ENCODE results near the gene METTL22.

Gene METTL22

GRCh38 chr16:8621572-8622314, at the start of gene METTL22:
METTL22 (plus strand) TSS chr16:8621698; CDS start chr16:8625666, 3,968 bp downstream.
- peak; percentile 89 for DNase-seq (ENCODE audit: low spot score)

GRCh38 chr16:8572063-8572918, 49.2 kb upstream of the METTL22 start:
- DNase-seq (ENCODE audit: low spot score): no peak

GRCh38 chr16:8572919-8573724, 48.4 kb upstream of the METTL22 start:
- DNase-seq (ENCODE audit: low spot score): peak; percentile 39

- no peak for DNase-seq (ENCODE audit: low spot score)
Measured at GRCh38 chr16:8575399-8575798, 46.1 kb upstream of the METTL22 start.

GRCh38 chr16:8576141-8577004, 45.1 kb upstream of the METTL22 start:
- DNase-seq (ENCODE audit: low spot score): no peak

- no peak for DNase-seq (ENCODE audit: low spot score)
Measured at GRCh38 chr16:8577678-8578304, 43.7 kb upstream of the METTL22 start.

- DNase-seq (ENCODE audit: low spot score): no peak
Measured at GRCh38 chr16:8579559-8579958, 41.9 kb upstream of the METTL22 start.

GRCh38 chr16:8581831-8582580, 39.5 kb upstream of the METTL22 start:
- peak; percentile 41 for DNase-seq (ENCODE audit: low spot score)

- peak; percentile 56 for DNase-seq (ENCODE audit: low spot score)
Measured at GRCh38 chr16:8583199-8583598, 38.3 kb upstream of the METTL22 start.

GRCh38 chr16:8583732-8584131, 37.8 kb upstream of the METTL22 start:
- DNase-seq (ENCODE audit: low spot score): no peak

GRCh38 chr16:8585041-8585440, 36.5 kb upstream of the METTL22 start:
- DNase-seq (ENCODE audit: low spot score): no peak

GRCh38 chr16:8585857-8586256, 35.6 kb upstream of the METTL22 start:
- no peak for DNase-seq (ENCODE audit: low spot score)

- DNase-seq (ENCODE audit: low spot score): no peak
Measured at GRCh38 chr16:8587065-8587464, 34.4 kb upstream of the METTL22 start.

- no peak for DNase-seq (ENCODE audit: low spot score)
Measured at GRCh38 chr16:8588682-8589056, 32.8 kb upstream of the METTL22 start.

GRCh38 chr16:8589057-8589899, 32.2 kb upstream of the METTL22 start:
- DNase-seq (ENCODE audit: low spot score): no peak

GRCh38 chr16:8589900-8590688, 31.4 kb upstream of the METTL22 start, which contains the start of gene TMEM114:
TMEM114 (minus strand) TSS chr16:8590511; CDS start chr16:8589838, 673 bp downstream.
- no peak for DNase-seq (ENCODE audit: low spot score)

- no peak for DNase-seq (ENCODE audit: low spot score)
Measured at GRCh38 chr16:8590811-8591210, 30.7 kb upstream of the METTL22 start.

GRCh38 chr16:8591451-8591850, 30.0 kb upstream of the METTL22 start:
- no peak for DNase-seq (ENCODE audit: low spot score)
